Glutamatergic neuron (in vitro differentiated cells): ENCODE results near the gene TSPAN18. TPM values are rescaled to one million over a fixed set of nuclear protein-coding genes. Genes with fewer than 3 reads are reported as not detected.
A peak's percentile ranks its signal among the peaks of the same experiment; 100 is the strongest.

Source experiments
- DNase-seq: peaks from one replicate; pipeline ENCODE4 v3.0.0; 2022
- H3K27ac Mint-ChIP-seq: one replicate; pipeline ENCODE4 v1.8.0; 2020; ENCODE audit warnings: mild to moderate bottlenecking, mixed read lengths, inconsistent platforms; ENCODE audit not compliant: unreplicated experiment
- H3K27me3 Mint-ChIP-seq: one replicate; pipeline ENCODE4 v1.8.0; 2020; ENCODE audit warnings: mild to moderate bottlenecking, moderate library complexity, mixed read lengths, inconsistent platforms; ENCODE audit not compliant: unreplicated experiment
- H3K36me3 Mint-ChIP-seq: one replicate; pipeline ENCODE4 v1.8.0; 2020; ENCODE audit warnings: mild to moderate bottlenecking, mixed read lengths, inconsistent platforms; ENCODE audit not compliant: unreplicated experiment
- H3K4me1 Mint-ChIP-seq: one replicate; pipeline ENCODE4 v1.8.0; 2020; ENCODE audit warnings: mild to moderate bottlenecking, low read depth, mixed read lengths, inconsistent platforms; ENCODE audit not compliant: unreplicated experiment
- H3K4me3 Mint-ChIP-seq: one replicate; pipeline ENCODE4 v1.8.0; 2020; ENCODE audit warnings: mild to moderate bottlenecking, mixed read lengths, inconsistent platforms; ENCODE audit not compliant: unreplicated experiment
- H3K9me3 Mint-ChIP-seq: one replicate; pipeline ENCODE4 v1.8.0; 2020; ENCODE audit warnings: mild to moderate bottlenecking, moderate library complexity, mixed read lengths, inconsistent platforms; ENCODE audit not compliant: unreplicated experiment
- total RNA-seq: library from RNA; stranded (reverse); fragmentation: NEBNext Ultra II Directional; extraction: Animal tissue kit (Norgen Biotek cat#: 25700); gene quantifications from one replicate; pipeline ENCODE4 v1.2.1, GENCODE V29; 2021; ENCODE audit not compliant: unreplicated experiment
- TF ChIP-seq, protein P1 (sequence below): fragments of 200-600 bp; sonication (generic); IDR thresholded peaks from one replicate; pipeline ENCODE4 v1.5.0; 2021; ENCODE audit not compliant: partially characterized antibody, unreplicated experiment

TSPAN18 gene
- total RNA-seq, 1 donor from 2014 or later = 80.4 TPM

DNA sequence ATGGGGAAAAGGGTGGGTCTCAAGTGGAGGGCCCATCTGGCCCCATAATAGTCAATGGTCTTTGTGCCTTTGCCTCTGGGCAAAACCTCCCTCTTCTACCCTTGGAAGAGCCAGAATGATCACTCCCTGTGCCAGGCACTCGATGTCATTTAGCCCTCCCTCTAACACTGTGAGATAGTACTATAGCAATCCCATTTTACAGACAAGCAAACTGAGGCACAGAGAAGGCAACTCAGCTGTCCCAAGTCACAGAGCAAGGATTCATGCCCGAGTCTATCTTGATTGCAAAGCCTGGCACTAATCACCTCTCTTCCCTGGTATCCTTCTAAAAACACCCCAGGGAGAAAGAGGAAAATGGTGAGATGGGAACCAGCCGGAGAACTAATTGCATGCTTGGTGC, 147.5 kb downstream of the TSPAN18 start:
- Mint-ChIP-seq H3K4me3 (no peak overlapping the region), H3K27ac (no peak overlapping the region), H3K27me3 (peaks cover 2% of the 10 kb centered on the region), H3K9me3 (peaks cover 6% of the 10 kb centered on the region), H3K36me3 (no peaks in the 10 kb centered on the region), H3K4me1 (peaks cover 17% of the 10 kb centered on the region)
- no peak for DNase-seq
- TF ChIP-seq, protein P1, sequence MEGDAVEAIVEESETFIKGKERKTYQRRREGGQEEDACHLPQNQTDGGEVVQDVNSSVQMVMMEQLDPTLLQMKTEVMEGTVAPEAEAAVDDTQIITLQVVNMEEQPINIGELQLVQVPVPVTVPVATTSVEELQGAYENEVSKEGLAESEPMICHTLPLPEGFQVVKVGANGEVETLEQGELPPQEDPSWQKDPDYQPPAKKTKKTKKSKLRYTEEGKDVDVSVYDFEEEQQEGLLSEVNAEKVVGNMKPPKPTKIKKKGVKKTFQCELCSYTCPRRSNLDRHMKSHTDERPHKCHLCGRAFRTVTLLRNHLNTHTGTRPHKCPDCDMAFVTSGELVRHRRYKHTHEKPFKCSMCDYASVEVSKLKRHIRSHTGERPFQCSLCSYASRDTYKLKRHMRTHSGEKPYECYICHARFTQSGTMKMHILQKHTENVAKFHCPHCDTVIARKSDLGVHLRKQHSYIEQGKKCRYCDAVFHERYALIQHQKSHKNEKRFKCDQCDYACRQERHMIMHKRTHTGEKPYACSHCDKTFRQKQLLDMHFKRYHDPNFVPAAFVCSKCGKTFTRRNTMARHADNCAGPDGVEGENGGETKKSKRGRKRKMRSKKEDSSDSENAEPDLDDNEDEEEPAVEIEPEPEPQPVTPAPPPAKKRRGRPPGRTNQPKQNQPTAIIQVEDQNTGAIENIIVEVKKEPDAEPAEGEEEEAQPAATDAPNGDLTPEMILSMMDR = no peak

GRCh38 chr11:44875037-44875436, 148.3 kb downstream of the TSPAN18 start:
- no peak overlapping the region for H3K27ac Mint-ChIP-seq

DNA sequence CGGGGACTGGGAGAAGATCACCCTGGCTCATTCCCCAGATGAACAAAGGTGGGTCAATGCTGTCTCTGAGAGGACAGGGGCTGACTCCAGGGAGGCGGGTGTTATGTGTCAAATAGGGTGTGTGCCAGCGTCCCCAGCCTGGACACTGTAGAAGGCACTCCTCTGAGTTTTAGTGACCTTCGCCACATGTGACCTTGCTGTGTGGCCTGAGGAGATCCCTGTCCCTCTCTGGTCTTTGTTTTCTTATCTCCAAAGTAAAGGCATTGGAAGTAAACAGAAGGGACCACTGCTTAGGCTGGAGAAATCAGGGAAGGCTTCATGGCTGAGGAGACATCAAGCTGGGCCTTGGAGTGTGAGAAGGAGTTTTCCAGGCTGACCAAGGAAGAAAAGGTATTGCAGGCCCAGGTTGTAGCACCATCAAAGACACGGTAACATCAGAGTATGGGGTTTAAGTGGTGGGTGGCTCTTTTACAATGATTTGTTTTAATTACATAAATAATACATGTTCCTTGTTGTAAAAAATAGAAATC, 149.5 kb downstream of the TSPAN18 start:
- Mint-ChIP-seq H3K4me1 (peaks cover 11% of the 10 kb centered on the region), H3K4me3 (no peak overlapping the region), H3K27ac (no peak overlapping the region), H3K9me3 (peaks cover 1% of the 10 kb centered on the region), H3K36me3 (no peaks in the 10 kb centered on the region), H3K27me3 (peaks cover 5% of the 10 kb centered on the region)
- no peak for DNase-seq
- TF ChIP-seq, protein P1 = no peak

More at GRCh38 chr11:44875037-44875436, 148.3 kb downstream of the TSPAN18 start:
- Mint-ChIP-seq H3K27me3 (peaks cover 2% of the 10 kb centered on the region), H3K9me3 (peaks cover 4% of the 10 kb centered on the region), H3K4me3 (no peak overlapping the region), H3K36me3 (no peaks in the 10 kb centered on the region), H3K4me1 (peaks cover 13% of the 10 kb centered on the region)
- TF ChIP-seq, protein P1 = no peak
- no peak for DNase-seq

DNA sequence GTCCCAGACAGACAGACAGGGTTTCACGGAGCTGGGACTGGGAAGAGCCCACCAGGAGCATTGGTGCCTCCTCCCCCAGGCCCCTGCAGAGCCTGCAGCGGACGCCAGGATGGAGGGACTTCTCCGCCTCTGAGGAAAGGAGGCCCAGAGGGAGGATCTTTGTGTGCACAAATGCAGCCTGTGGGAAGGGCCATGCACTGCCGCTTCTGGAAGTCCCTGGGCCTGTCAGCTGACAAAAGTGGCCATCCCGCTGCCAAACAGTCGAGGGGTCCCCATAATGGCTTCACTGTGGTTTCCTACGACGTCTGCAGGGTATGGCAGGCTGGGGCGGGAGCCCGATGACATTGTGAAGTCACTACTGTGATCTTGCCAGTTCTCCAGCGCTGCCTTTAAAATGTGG, 150.1 kb downstream of the TSPAN18 start:
- Mint-ChIP-seq H3K27me3 (peaks cover 5% of the 10 kb centered on the region), H3K4me1 (peaks cover 11% of the 10 kb centered on the region), H3K27ac (no peak overlapping the region), H3K4me3 (peak overlapping the region; percentile 30), H3K9me3 (no peaks in the 10 kb centered on the region), H3K36me3 (no peaks in the 10 kb centered on the region)
- TF ChIP-seq, protein P1 = no peak
- DNase-seq = peak; percentile 52

- H3K4me3 Mint-ChIP-seq = no peak overlapping the region
- TF ChIP-seq, protein P1 = no peak
- no peaks in the 10 kb centered on the region for H3K9me3 Mint-ChIP-seq
These were observed 151.1 kb downstream of the TSPAN18 start for GRCh38 chr11:44877571-44878497.

More at GRCh38 chr11:44877571-44878497, 151.1 kb downstream of the TSPAN18 start:
- Mint-ChIP-seq H3K27ac (no peak overlapping the region), H3K4me1 (peaks cover 13% of the 10 kb centered on the region), H3K27me3 (peaks cover 5% of the 10 kb centered on the region), H3K36me3 (no peaks in the 10 kb centered on the region)
- DNase-seq = peak; percentile 78
